SK-N-SH treated with all-trans-retinoic acid at 6 μM for 48 hours (cell line): ENCODE data around the gene WDSUB1.
A peak's percentile ranks its signal among the peaks of the same experiment; 100 is the strongest.

Experiments
- ATAC-seq: fragments of 200-7000 bp; cut with Tn5 transposase; 3 replicates; pipeline ENCODE4 v1.9.1; 2020; ENCODE audit warnings: mild to moderate bottlenecking, moderate library complexity
- ARNTL ChIP-seq: fragments of 450-650 bp; formaldehyde crosslinking; IDR thresholded peaks from 2 replicates; pipeline ENCODE4 v1.5.0; 2020; ENCODE audit warnings: low read depth, mild to moderate bottlenecking, moderate library complexity, borderline replicate concordance
- BACH2 ChIP-seq: fragments of 250-450 bp; sonication (Bioruptor Pico); IDR thresholded peaks from 2 replicates; pipeline ENCODE4 v1.9.0; 2021; ENCODE audit warnings: mild to moderate bottlenecking, borderline replicate concordance
- CSDC2 ChIP-seq: fragments of 250-450 bp; sonication (Bioruptor Pico); IDR thresholded peaks from 2 replicates; pipeline ENCODE4 v1.5.0; 2020; ENCODE audit warnings: mild to moderate bottlenecking, moderate library complexity
- ISL1 ChIP-seq: fragments of 250-450 bp; sonication (Bioruptor Pico); IDR thresholded peaks from 2 replicates; pipeline ENCODE4 v2.1.2; 2022; ENCODE audit warnings: mild to moderate bottlenecking, moderate library complexity
- POU6F1 ChIP-seq: fragments of 250-450 bp; sonication (Bioruptor Pico); IDR thresholded peaks from 2 replicates; pipeline ENCODE4 v1.8.0; 2021; ENCODE audit warnings: low read depth, mild to moderate bottlenecking, moderate library complexity, borderline replicate concordance
- PPARA ChIP-seq: fragments of 250-450 bp; sonication (Bioruptor Pico); IDR thresholded peaks from 2 replicates; pipeline ENCODE4 v1.5.0; 2020; ENCODE audit warnings: mild to moderate bottlenecking, borderline replicate concordance
- RARB ChIP-seq: fragments of 250-450 bp; sonication (Bioruptor Pico); IDR thresholded peaks from 2 replicates; pipeline ENCODE4 v1.8.0; 2021; ENCODE audit warnings: mild to moderate bottlenecking, moderate library complexity
- TCF4 ChIP-seq: fragments of 250-450 bp; sonication (Bioruptor Pico); IDR thresholded peaks from 2 replicates; pipeline ENCODE4 v1.8.0; 2021; ENCODE audit warnings: mild to moderate bottlenecking, moderate library complexity, borderline replicate concordance
- TOX ChIP-seq: fragments of 250-450 bp; sonication (Bioruptor Pico); IDR thresholded peaks from 2 replicates; pipeline ENCODE4 v1.8.0; 2021; ENCODE audit warnings: mild to moderate bottlenecking, moderate library complexity, borderline replicate concordance
- ZFP3 ChIP-seq: fragments of 250-450 bp; sonication (Bioruptor Pico); IDR thresholded peaks from 2 replicates; pipeline ENCODE4 v1.5.0; 2020; ENCODE audit warnings: mild to moderate bottlenecking, moderate library complexity
- ZFP30 ChIP-seq: fragments of 450-650 bp; formaldehyde crosslinking; IDR thresholded peaks from 2 replicates; pipeline ENCODE4 v1.5.0; 2022; ENCODE audit warnings: mild to moderate bottlenecking, moderate library complexity
- ZNF565 ChIP-seq: fragments of 450-650 bp; formaldehyde crosslinking; conservative IDR thresholded peaks from 2 replicates; pipeline ENCODE4 v1.5.0; 2020; ENCODE audit warnings: low read depth, mild to moderate bottlenecking, moderate library complexity
- ZNF70 ChIP-seq: fragments of 450-650 bp; formaldehyde crosslinking; IDR thresholded peaks from 2 replicates; pipeline ENCODE4 v1.5.0; 2020; ENCODE audit warnings: mild to moderate bottlenecking, moderate library complexity
- ZNF8 ChIP-seq: fragments of 450-650 bp; formaldehyde crosslinking; IDR thresholded peaks from 2 replicates; pipeline ENCODE4 v1.5.0; 2020; ENCODE audit warnings: mild to moderate bottlenecking, moderate library complexity
- TF ChIP-seq, protein P1 (sequence below): fragments of 250-450 bp; sonication (Bioruptor Pico); IDR thresholded peaks from 2 replicates; pipeline ENCODE4 v1.5.0; 2020; ENCODE audit warnings: mild to moderate bottlenecking, moderate library complexity
- TF ChIP-seq, protein P2 (sequence below): fragments of 250-450 bp; sonication (Bioruptor Pico); IDR thresholded peaks from 2 replicates; pipeline ENCODE4 v1.5.1; 2020; ENCODE audit warnings: low read depth, mild to moderate bottlenecking, moderate library complexity
- TF ChIP-seq, protein P3 (sequence below): fragments of 250-450 bp; sonication (Bioruptor Pico); IDR thresholded peaks from 2 replicates; pipeline ENCODE4 v1.8.0; 2020; ENCODE audit warnings: mild to moderate bottlenecking, moderate library complexity, borderline replicate concordance

Gene WDSUB1

GRCh38 chr2:159204381-159205144 is 81.9 kb downstream of the WDSUB1 start (continued):
- TF ChIP-seq, protein P1, sequence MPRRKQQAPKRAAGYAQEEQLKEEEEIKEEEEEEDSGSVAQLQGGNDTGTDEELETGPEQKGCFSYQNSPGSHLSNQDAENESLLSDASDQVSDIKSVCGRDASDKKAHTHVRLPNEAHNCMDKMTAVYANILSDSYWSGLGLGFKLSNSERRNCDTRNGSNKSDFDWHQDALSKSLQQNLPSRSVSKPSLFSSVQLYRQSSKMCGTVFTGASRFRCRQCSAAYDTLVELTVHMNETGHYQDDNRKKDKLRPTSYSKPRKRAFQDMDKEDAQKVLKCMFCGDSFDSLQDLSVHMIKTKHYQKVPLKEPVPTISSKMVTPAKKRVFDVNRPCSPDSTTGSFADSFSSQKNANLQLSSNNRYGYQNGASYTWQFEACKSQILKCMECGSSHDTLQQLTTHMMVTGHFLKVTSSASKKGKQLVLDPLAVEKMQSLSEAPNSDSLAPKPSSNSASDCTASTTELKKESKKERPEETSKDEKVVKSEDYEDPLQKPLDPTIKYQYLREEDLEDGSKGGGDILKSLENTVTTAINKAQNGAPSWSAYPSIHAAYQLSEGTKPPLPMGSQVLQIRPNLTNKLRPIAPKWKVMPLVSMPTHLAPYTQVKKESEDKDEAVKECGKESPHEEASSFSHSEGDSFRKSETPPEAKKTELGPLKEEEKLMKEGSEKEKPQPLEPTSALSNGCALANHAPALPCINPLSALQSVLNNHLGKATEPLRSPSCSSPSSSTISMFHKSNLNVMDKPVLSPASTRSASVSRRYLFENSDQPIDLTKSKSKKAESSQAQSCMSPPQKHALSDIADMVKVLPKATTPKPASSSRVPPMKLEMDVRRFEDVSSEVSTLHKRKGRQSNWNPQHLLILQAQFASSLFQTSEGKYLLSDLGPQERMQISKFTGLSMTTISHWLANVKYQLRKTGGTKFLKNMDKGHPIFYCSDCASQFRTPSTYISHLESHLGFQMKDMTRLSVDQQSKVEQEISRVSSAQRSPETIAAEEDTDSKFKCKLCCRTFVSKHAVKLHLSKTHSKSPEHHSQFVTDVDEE (CRISPR knock-in tag), result no peak
- TF ChIP-seq ZNF8, result no peak
- no peak for TF ChIP-seq TOX
- TF ChIP-seq ZFP30 (CRISPR knock-in tag), result no peak
- TF ChIP-seq ARNTL, result no peak
- TF ChIP-seq, all 23 proteins: peak for 0

DNA sequence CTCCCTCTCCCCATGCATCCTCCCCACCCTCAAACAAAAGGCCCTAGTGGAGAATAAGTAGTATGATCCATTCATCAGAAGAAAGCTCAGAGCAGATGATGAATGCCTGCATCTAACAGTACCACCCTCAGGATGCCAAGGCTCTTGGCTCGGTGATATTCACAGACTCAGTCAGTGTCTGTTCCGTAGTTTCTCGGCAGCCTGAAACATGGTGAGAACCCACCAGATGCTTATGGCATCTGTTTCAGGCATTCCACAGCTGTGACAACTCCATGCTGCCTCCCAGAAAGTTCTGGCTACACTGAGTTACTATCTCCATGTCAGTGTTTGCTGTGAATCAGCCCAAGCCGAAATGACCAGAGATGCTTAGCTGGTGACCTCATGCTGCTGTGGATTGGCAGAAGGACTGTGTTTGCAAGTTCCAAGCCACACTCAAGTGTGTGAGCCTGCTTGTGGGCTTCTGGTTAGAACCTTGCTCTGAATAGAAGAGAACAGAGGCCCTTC is 83.9 kb downstream of the WDSUB1 start:
- ATAC-seq, result peak; percentile 92
- TF ChIP-seq, protein P2, sequence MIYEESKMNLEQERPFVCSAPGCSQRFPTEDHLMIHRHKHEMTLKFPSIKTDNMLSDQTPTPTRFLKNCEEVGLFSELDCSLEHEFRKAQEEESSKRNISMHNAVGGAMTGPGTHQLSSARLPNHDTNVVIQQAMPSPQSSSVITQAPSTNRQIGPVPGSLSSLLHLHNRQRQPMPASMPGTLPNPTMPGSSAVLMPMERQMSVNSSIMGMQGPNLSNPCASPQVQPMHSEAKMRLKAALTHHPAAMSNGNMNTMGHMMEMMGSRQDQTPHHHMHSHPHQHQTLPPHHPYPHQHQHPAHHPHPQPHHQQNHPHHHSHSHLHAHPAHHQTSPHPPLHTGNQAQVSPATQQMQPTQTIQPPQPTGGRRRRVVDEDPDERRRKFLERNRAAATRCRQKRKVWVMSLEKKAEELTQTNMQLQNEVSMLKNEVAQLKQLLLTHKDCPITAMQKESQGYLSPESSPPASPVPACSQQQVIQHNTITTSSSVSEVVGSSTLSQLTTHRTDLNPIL (CRISPR knock-in tag), result peak; percentile 44; the same call in 1 of the 2 replicates
- TF ChIP-seq ZFP3 (CRISPR knock-in tag) (0 out of 2 replicates have a peak, but pooled peaks have one; percentile 45), BACH2 (CRISPR knock-in tag) (no peak), ISL1 (0 out of 2 replicates have a peak, but pooled peaks have one; percentile 18)

GRCh38 chr2:159201360-159202063 is 85.0 kb downstream of the WDSUB1 start:
- peak; percentile 6; the same call in 2 of the 3 replicates for ATAC-seq
- TF ChIP-seq, protein P3, sequence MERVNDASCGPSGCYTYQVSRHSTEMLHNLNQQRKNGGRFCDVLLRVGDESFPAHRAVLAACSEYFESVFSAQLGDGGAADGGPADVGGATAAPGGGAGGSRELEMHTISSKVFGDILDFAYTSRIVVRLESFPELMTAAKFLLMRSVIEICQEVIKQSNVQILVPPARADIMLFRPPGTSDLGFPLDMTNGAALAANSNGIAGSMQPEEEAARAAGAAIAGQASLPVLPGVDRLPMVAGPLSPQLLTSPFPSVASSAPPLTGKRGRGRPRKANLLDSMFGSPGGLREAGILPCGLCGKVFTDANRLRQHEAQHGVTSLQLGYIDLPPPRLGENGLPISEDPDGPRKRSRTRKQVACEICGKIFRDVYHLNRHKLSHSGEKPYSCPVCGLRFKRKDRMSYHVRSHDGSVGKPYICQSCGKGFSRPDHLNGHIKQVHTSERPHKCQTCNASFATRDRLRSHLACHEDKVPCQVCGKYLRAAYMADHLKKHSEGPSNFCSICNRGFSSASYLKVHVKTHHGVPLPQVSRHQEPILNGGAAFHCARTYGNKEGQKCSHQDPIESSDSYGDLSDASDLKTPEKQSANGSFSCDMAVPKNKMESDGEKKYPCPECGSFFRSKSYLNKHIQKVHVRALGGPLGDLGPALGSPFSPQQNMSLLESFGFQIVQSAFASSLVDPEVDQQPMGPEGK, result no peak
- TF ChIP-seq RARB (no peak), ZNF70 (CRISPR knock-in tag) (no peak), POU6F1 (CRISPR knock-in tag) (no peak), ZNF565 (CRISPR knock-in tag) (no peak), CSDC2 (no peak), TCF4 (CRISPR knock-in tag) (no peak), BACH2 (CRISPR knock-in tag) (no peak)
- TF ChIP-seq, protein P2 (CRISPR knock-in tag), result no peak
- TF ChIP-seq, all 23 proteins: peak for 0

DNA sequence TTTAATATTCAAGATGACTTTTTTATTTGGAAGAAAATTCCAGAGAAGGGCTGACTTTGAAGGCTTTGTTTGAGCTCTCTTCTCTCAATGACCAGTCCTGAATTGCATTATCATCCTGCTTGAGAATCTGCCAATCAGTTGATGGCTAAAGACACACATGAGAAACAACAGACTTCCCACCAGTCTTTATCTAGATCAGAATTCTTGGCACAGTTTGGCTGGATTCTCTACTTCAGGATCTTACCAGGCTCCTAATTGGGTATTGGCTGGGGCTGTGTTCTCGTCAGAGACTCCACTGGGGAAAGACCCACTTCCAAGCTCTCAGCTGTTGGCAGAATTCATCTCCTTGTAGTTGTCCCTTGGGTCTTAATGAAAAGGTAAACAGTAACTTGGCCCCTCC is 86.0 kb downstream of the WDSUB1 start:
- ATAC-seq, result peak; percentile 46
- TF ChIP-seq ISL1, result peak; percentile 61
- TF ChIP-seq PPARA, result no peak
- TF ChIP-seq, all 23 proteins: peak for 1
